ENCODE results near the gene MT1G. TPM values are rescaled to one million over a fixed set of nuclear protein-coding genes. Genes with fewer than 3 reads are reported as not detected.

MT1G gene
- polyA plus RNA-seq, 1 donor (not counting 4 experiments of a cell fraction or from before 2014, with no cell fraction given), result 9.8 TPM

- H3K9me3 ChIP-seq (ENCODE audit: control insufficient read depth, low read depth, low read length), result peaks cover 1% of the 10 kb centered on the region
- FAIRE-seq, result no peak
- dilution Hi-C loops (cut with MboI; ENCODE audit: extremely low pct_ligation_motif_present, low sequenced_read_pairs), result no loop called here
- DNase-seq (ENCODE audit: low read depth, low spot score), result no peak
- TF ChIP-seq CTCF (optimal IDR thresholded peaks at IDR 0.05 in 1 of 3, IDR thresholded peaks at IDR 0.05 in 1 of 3, conservative IDR thresholded peaks at IDR 0.05 in 1 of 3; ENCODE audit: extremely low read depth in 1 of 3, insufficient read depth in 2 of 3, low read length in 3 of 3), result no peak
- TF ChIP-seq EZH2 (IDR thresholded peaks at IDR 0.05; ENCODE audit: low read length), result no peak
- no peaks in the 10 kb centered on the region for H3K36me3 ChIP-seq (ENCODE audit: control insufficient read depth in 2 of 2, extremely low read depth in 1 of 2, insufficient read depth in 2 of 2, low read length in 2 of 2)
- no peaks in the 10 kb centered on the region for H3K27me3 ChIP-seq (ENCODE audit: control insufficient read depth, extremely low read depth, insufficient read depth, low read length)
- no peak overlapping the region for H3K27ac ChIP-seq (ENCODE audit: control insufficient read depth, insufficient read depth, low read length)
- no peak overlapping the region for H3K9ac ChIP-seq (ENCODE audit: control insufficient read depth, extremely low read depth, insufficient read depth, low read length)
- H3K4me1 ChIP-seq (ENCODE audit: control insufficient read depth, extremely low read depth, insufficient read depth, low read length), result peaks cover 26% of the 10 kb centered on the region
- H3K9me1 ChIP-seq (ENCODE audit: control insufficient read depth, extremely low read depth, insufficient read depth, low read length), result no peaks in the 10 kb centered on the region
- H2AFZ ChIP-seq (ENCODE audit: control insufficient read depth, low read length), result no peak overlapping the region
- no peak overlapping the region for H3K4me2 ChIP-seq (ENCODE audit: control insufficient read depth, extremely low read depth, insufficient read depth, low read depth, low read length)
- no peaks in the 10 kb centered on the region for H4K20me1 ChIP-seq (ENCODE audit: control insufficient read depth, extremely low read depth, insufficient read depth, low read length)
- H3K79me2 ChIP-seq (ENCODE audit: control insufficient read depth, insufficient read depth, low read length), result no peaks in the 10 kb centered on the region
- H3K4me3 ChIP-seq (ENCODE audit: control insufficient read depth in 2 of 3, extremely low read depth in 1 of 3, insufficient read depth in 2 of 3, low read depth in 1 of 3, low read length in 3 of 3), result no peak overlapping the region
Observed at GRCh38 chr16:56690420-56691122, 22.7 kb upstream of the MT1G start.

- Histone ChIP-seq H3K36me3 (ENCODE audit: control insufficient read depth in 2 of 2, extremely low read depth in 1 of 2, insufficient read depth in 2 of 2, low read length in 2 of 2) (peaks cover 0 to 1% of the 10 kb centered on the region in 2 experiments), H3K4me3 (ENCODE audit: control insufficient read depth in 2 of 3, extremely low read depth in 1 of 3, insufficient read depth in 2 of 3, low read depth in 1 of 3, low read length in 3 of 3) (no peak overlapping the region), H3K9me3 (ENCODE audit: control insufficient read depth, low read depth, low read length) (peaks cover 1% of the 10 kb centered on the region), H4K20me1 (ENCODE audit: control insufficient read depth, extremely low read depth, insufficient read depth, low read length) (no peaks in the 10 kb centered on the region), H3K9me1 (ENCODE audit: control insufficient read depth, extremely low read depth, insufficient read depth, low read length) (no peaks in the 10 kb centered on the region), H3K27me3 (ENCODE audit: control insufficient read depth, extremely low read depth, insufficient read depth, low read length) (no peaks in the 10 kb centered on the region), H3K27ac (ENCODE audit: control insufficient read depth, insufficient read depth, low read length) (no peak overlapping the region), H3K4me2 (ENCODE audit: control insufficient read depth, extremely low read depth, insufficient read depth, low read depth, low read length) (no peak overlapping the region), H3K9ac (ENCODE audit: control insufficient read depth, extremely low read depth, insufficient read depth, low read length) (no peak overlapping the region), H3K79me2 (ENCODE audit: control insufficient read depth, insufficient read depth, low read length) (no peaks in the 10 kb centered on the region), H2AFZ (ENCODE audit: control insufficient read depth, low read length) (no peak overlapping the region), H3K4me1 (ENCODE audit: control insufficient read depth, extremely low read depth, insufficient read depth, low read length) (peaks cover 35% of the 10 kb centered on the region)
- DNase-seq (ENCODE audit: low read depth, low spot score), result no peak
- TF ChIP-seq EZH2 (IDR thresholded peaks at IDR 0.05; ENCODE audit: low read length), result no peak
- no peak for TF ChIP-seq CTCF (optimal IDR thresholded peaks at IDR 0.05 in 1 of 3, IDR thresholded peaks at IDR 0.05 in 1 of 3, conservative IDR thresholded peaks at IDR 0.05 in 1 of 3; ENCODE audit: extremely low read depth in 1 of 3, insufficient read depth in 2 of 3, low read length in 3 of 3)
- dilution Hi-C loops (cut with MboI; ENCODE audit: extremely low pct_ligation_motif_present, low sequenced_read_pairs), result no loop called here
- FAIRE-seq, result peak; percentile 23
Observed at GRCh38 chr16:56689171-56689570, 21.3 kb upstream of the MT1G start.
